ENCODE measurements around the gene MED14.

MED14 gene

DNA sequence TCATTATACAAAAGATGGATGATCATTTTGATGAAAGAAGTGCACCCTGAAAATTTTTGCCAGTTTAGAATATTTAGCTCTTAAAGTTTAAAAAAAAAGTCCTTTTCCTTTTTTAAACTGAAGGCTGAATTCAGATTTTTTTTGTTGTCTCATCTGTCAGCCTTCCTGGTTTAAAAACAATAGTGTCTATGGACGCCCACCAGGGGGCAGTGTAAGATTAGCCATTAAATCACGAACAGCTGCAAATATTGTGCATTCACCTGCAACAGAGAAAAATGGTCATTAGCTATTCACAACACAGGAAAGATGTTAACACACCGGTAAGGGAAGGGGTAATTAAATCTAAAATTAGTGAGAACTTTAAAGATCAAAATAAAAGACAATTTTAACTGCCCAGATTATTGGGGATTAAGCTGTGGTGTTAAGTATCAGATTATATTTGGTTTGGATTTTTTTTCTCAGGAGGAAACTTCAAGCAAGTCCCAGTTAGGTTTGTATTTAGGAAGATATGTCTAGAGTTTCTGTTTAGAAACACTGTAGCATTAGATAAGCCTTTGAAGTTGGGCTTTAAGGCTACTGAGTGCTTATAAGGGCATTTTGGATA is 83.6 kb downstream of the MED14 start:
- CTCF ChIA-PET = interaction anchor here (0.5 to 1.7 kb wide), 18 partner anchors 10 to 633 kb away, joined by 3 to 19 read pairs (median 3); partner anchors contain the start of gene MED14
- POLR2A ChIA-PET = interaction anchor here (0.6 kb wide), 1 partner anchor 441 kb away, joined by 3 read pairs; no protein-coding TSS in a partner anchor
- DNase-seq (ENCODE audit: extremely low spot score) = peak; percentile 39

DNA sequence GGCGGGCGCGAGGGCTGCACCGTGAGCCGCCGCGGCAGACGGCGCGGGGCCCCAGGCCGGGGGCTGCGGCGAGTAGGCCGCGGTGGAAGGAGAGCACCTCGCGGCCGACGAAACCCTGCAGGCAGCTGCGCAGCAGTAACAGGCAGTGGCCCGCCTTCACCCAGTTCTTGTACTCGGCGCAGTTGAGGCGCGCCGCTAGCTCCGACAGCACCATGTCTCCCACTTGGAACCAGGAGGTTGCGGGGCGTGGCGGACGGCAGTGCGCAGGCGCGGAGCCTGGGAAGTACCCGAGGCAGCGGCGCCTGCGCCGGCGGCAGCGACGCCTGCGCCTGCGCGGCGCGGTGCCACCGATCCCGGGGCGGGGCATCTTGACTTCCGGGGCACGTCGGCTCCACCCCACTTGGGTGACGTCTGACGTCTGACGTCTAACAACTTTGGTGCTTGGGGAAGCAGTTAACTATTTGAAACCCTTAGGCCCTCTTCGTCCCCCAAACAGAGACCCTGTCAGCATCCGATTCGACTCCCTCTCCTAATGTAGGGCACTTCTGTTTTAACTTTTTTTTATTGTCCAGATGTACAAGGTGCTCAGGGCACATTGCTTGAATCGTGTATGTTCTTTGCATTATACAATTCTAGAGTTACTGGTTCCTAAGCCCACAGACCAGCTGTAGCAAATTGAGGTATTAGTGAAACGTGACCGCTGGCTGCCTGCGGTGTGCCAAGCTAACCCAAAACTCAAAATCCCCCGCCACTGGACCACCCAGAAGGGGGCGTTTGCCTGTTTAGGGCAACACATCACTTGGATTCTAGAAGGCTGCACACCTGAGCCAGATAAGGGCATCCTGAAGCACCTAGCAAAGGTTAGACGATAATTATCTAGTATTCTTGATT is 87.8 kb downstream of the MED14 start, which contains the start of gene CXorf38:
CXorf38 (minus strand) TSS at position 255 of the 891 bp plus-strand sequence; CDS start at position 214, 41 bp downstream.
- POLR2A ChIA-PET = interaction anchor here (0.8 to 1.4 kb wide), 2 partner anchors 88 to 109 kb away, joined by 3 to 4 read pairs; partner anchors contain the start of gene MED14
- TF ChIP-seq ZNF384 (IDR thresholded peaks at IDR 0.05) = no peak
- TF ChIP-seq, protein P1, sequence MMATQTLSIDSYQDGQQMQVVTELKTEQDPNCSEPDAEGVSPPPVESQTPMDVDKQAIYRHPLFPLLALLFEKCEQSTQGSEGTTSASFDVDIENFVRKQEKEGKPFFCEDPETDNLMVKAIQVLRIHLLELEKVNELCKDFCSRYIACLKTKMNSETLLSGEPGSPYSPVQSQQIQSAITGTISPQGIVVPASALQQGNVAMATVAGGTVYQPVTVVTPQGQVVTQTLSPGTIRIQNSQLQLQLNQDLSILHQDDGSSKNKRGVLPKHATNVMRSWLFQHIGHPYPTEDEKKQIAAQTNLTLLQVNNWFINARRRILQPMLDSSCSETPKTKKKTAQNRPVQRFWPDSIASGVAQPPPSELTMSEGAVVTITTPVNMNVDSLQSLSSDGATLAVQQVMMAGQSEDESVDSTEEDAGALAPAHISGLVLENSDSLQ (IDR thresholded peaks at IDR 0.05) = peak; percentile 84
- CTCF ChIA-PET = no interaction called here

More for the DNA sequence above, 83.6 kb downstream of the MED14 start:
- TF ChIP-seq ARNT (IDR thresholded peaks at IDR 0.05) = no peak
- no peak for TF ChIP-seq CTBP1 (IDR thresholded peaks at IDR 0.05; ENCODE audit: borderline replicate concordance)
- no peak for TF ChIP-seq L3MBTL2 (conservative IDR thresholded peaks at IDR 0.05)
- no peak for TF ChIP-seq HDGF (IDR thresholded peaks at IDR 0.05; ENCODE audit: borderline replicate concordance)
- no peak for TF ChIP-seq LEF1 (IDR thresholded peaks at IDR 0.05; ENCODE audit: borderline replicate concordance)
- TF ChIP-seq FOXK2 (IDR thresholded peaks at IDR 0.05) = no peak
- TF ChIP-seq TARDBP (IDR thresholded peaks at IDR 0.05) = no peak
- TF ChIP-seq SP1 (IDR thresholded peaks at IDR 0.05) = no peak
- no peak for TF ChIP-seq FOXM1 (IDR thresholded peaks at IDR 0.05; ENCODE audit: borderline replicate concordance)
- TF ChIP-seq, protein P1 (IDR thresholded peaks at IDR 0.05) = no peak
- TF ChIP-seq ZNF384 (IDR thresholded peaks at IDR 0.05) = no peak
- no peak for TF ChIP-seq FOXA1 (IDR thresholded peaks at IDR 0.05)
- TF ChIP-seq NFRKB (IDR thresholded peaks at IDR 0.05) = no peak
- TF ChIP-seq ELF4 (IDR thresholded peaks at IDR 0.05) = no peak
- no peak for TF ChIP-seq SUZ12 (IDR thresholded peaks at IDR 0.05)
- no peak for TF ChIP-seq BHLHE40 (IDR thresholded peaks at IDR 0.05; ENCODE audit: borderline replicate concordance)

DNA sequence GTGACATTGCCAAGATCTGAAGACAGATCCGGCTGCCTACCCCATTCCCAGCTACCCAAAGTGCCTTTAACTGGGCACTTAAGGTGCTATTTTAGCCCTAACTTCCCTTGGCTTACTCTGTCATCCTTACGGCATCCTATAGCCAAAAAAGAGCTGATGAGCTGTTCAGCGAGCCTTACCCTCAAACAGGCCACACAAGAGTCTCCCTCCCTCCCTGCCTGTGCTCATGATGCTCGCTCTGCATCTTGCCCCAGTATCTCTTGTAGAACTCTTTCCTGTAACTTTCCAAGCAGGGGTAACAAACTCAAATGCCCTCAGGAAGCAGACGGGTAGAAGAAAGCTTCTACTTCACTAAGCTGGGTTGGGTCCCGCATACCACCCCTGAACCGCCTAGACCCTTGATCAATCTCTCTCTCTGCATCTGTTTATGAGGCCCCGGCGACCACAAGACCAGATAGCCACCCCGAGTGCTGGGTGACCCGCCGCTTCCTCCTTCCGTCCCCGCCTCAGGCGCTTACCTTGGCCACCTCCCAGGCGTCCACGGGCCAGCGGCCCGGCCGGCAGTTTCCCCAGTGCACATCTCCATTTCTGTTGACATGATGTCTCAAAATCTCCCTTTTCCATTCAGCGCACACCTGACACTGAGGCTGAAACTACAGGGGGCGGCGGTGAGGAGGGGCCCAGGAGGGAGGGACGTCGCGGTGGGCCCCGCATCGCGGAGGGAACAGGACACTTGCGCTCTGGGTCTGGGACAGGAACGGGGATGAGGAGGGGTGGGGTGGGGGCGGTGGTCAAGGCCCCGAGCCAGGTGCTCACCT is 88.6 kb downstream of the MED14 start:
- TF ChIP-seq FOXM1 (IDR thresholded peaks at IDR 0.05; ENCODE audit: borderline replicate concordance) (no peak), NFRKB (IDR thresholded peaks at IDR 0.05) (no peak), FOXK2 (IDR thresholded peaks at IDR 0.05) (no peak)
- TF ChIP-seq, protein P1 (IDR thresholded peaks at IDR 0.05) = no peak
- ChIA-PET POLR2A (no interaction called here), CTCF (no interaction called here)
- peak; percentile 35 for DNase-seq (ENCODE audit: extremely low spot score)

More for the DNA sequence above, 87.8 kb downstream of the MED14 start, which contains the start of gene CXorf38:
- peak; percentile 99 for DNase-seq (ENCODE audit: extremely low spot score)

DNA sequence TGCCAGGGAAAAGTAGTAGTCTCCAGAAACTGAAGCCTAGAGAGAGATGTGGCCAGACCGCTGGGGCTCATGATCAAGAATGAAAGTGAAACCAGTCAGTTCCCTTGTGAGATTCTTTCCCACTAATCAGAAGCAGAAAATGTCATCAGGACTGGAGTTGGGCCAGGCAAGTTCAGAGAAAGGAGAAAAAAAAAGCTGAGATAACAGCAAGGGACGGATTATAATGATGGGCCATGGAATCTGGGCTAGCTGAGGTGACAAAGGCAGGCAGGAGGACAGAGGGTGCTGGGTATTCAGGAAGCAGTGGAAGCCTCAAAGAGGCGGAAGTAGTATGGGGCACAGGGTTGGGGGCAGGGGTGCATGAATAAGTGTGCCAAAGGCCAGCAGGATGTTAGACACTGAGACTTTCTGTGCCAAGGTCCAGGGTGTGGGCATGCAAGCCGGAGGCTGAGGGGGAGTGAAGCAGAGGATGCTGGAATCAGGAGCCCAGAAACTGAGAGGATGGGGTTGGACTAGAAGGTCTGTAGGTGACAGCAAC is 90.5 kb downstream of the MED14 start:
- POLR2A ChIA-PET = no interaction called here
- CTCF ChIA-PET = no interaction called here
- TF ChIP-seq FOXM1 (IDR thresholded peaks at IDR 0.05; ENCODE audit: borderline replicate concordance) (no peak), LEF1 (IDR thresholded peaks at IDR 0.05; ENCODE audit: borderline replicate concordance) (no peak), NFRKB (IDR thresholded peaks at IDR 0.05) (no peak), SUZ12 (IDR thresholded peaks at IDR 0.05) (no peak), ZNF384 (IDR thresholded peaks at IDR 0.05) (no peak), FOXA1 (IDR thresholded peaks at IDR 0.05) (no peak)
- no peak for DNase-seq (ENCODE audit: extremely low spot score)

DNA sequence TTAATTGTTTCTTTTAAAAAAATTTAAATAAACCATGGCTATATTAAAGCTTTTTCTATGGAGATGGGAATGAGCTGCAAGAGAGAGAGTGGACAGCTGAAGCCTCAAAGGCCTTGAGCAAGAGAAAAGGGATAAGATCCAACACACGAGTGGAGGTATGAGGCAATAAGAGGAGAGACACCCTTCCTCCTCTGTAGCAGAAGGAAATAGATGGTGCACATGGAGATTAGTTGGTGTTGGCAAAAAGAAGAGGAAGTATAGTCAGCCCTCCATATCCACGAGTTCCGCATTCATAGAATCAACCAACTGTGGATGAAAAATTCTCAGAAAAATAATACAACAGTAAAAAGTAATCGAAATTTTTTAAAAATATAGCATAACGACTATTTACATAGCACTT is 91.2 kb downstream of the MED14 start:
- ChIA-PET POLR2A (no interaction called here), CTCF (no interaction called here)
- DNase-seq (ENCODE audit: extremely low spot score) = no peak
- TF ChIP-seq CTBP1 (IDR thresholded peaks at IDR 0.05; ENCODE audit: borderline replicate concordance) (no peak), HDGF (IDR thresholded peaks at IDR 0.05; ENCODE audit: borderline replicate concordance) (no peak), FOXM1 (IDR thresholded peaks at IDR 0.05; ENCODE audit: borderline replicate concordance) (no peak), TARDBP (IDR thresholded peaks at IDR 0.05) (no peak), BHLHE40 (IDR thresholded peaks at IDR 0.05; ENCODE audit: borderline replicate concordance) (no peak), FOXA1 (IDR thresholded peaks at IDR 0.05) (no peak), SP1 (IDR thresholded peaks at IDR 0.05) (no peak), SUZ12 (IDR thresholded peaks at IDR 0.05) (no peak), NFRKB (IDR thresholded peaks at IDR 0.05) (no peak), LEF1 (IDR thresholded peaks at IDR 0.05; ENCODE audit: borderline replicate concordance) (no peak), ZNF384 (IDR thresholded peaks at IDR 0.05) (no peak), L3MBTL2 (conservative IDR thresholded peaks at IDR 0.05) (no peak), ELF4 (IDR thresholded peaks at IDR 0.05) (no peak), ARNT (IDR thresholded peaks at IDR 0.05) (no peak), FOXK2 (IDR thresholded peaks at IDR 0.05) (no peak)
- TF ChIP-seq, protein P1 (IDR thresholded peaks at IDR 0.05) = no peak

Measured in HEK293T (cell line).